Fibroblast of villous mesenchyme (primary cell): ENCODE results near the gene ZNF487. TPM values are rescaled to one million over a fixed set of nuclear protein-coding genes. Genes with fewer than 3 reads are reported as not detected.

ENCODE experiments used
- DNase-seq: peaks from one replicate; pipeline ENCODE4 v3.0.0-alpha.2; 2010; ENCODE audit warnings: low read depth
- H3K4me3 ChIP-seq: 2 replicates; pipeline ENCODE4 v1.5.1; 2011; ENCODE audit warnings: low read depth, mild to moderate bottlenecking, low read length
- CTCF ChIP-seq: IDR thresholded peaks from 2 replicates; pipeline ENCODE4 v1.5.1; 2012; ENCODE audit warnings: low read depth, mild to moderate bottlenecking, low read length; ENCODE audit not compliant: insufficient read depth
- total RNA-seq: library from RNA; depleted of rRNA; stranded (reverse); fragments of >200 nt; gene quantifications from 2 replicates; pipeline ENCODE4 v1.2.3, GENCODE V29; 2012

ZNF487 gene
- total RNA-seq, 1 donor: 2.6 TPM

- no peak for TF ChIP-seq CTCF
- DNase-seq: no peak
- no peak overlapping the region for H3K4me3 ChIP-seq
These were observed 43.1 kb upstream of the ZNF487 start for GRCh38 chr10:43393606-43394360.

- no peak for TF ChIP-seq CTCF
- no peak for DNase-seq
- no peak overlapping the region for H3K4me3 ChIP-seq
These were observed 42.0 kb upstream of the ZNF487 start for GRCh38 chr10:43394868-43395267.

GRCh38 chr10:43395571-43396060, 41.3 kb upstream of the ZNF487 start:
- no peak for TF ChIP-seq CTCF
- DNase-seq: peak; percentile 30
- peak overlapping the region; percentile 73 for H3K4me3 ChIP-seq

- TF ChIP-seq CTCF: no peak
- peak; percentile 74 for DNase-seq
- peak overlapping the region; percentile 73 for H3K4me3 ChIP-seq
These were observed 40.6 kb upstream of the ZNF487 start for GRCh38 chr10:43396061-43396927.

GRCh38 chr10:43396928-43397624, 39.8 kb upstream of the ZNF487 start:
- TF ChIP-seq CTCF: no peak
- H3K4me3 ChIP-seq: peak overlapping the region; percentile 73
- DNase-seq: peak; percentile 86

- DNase-seq: no peak
- no peak overlapping the region for H3K4me3 ChIP-seq
- no peak for TF ChIP-seq CTCF
These were observed 38.0 kb upstream of the ZNF487 start for GRCh38 chr10:43398939-43399319.
